DMS153 treated with DMSO at 0.1 percent for 48 hours (cell line): ENCODE results near the gene PRDX4.
"Not testable (repeated sequence)": the region's sequence is repeated elsewhere in the genome, so short reads cannot be mapped to it uniquely, and the experiment has no call there.

ENCODE experiments used
- DNase-seq: peaks from one replicate; lab custom pipeline; 2025; ENCODE audit not compliant: unreplicated experiment; lab: John Stamatoyannopoulos, UW

The PRDX4 gene

DNA sequence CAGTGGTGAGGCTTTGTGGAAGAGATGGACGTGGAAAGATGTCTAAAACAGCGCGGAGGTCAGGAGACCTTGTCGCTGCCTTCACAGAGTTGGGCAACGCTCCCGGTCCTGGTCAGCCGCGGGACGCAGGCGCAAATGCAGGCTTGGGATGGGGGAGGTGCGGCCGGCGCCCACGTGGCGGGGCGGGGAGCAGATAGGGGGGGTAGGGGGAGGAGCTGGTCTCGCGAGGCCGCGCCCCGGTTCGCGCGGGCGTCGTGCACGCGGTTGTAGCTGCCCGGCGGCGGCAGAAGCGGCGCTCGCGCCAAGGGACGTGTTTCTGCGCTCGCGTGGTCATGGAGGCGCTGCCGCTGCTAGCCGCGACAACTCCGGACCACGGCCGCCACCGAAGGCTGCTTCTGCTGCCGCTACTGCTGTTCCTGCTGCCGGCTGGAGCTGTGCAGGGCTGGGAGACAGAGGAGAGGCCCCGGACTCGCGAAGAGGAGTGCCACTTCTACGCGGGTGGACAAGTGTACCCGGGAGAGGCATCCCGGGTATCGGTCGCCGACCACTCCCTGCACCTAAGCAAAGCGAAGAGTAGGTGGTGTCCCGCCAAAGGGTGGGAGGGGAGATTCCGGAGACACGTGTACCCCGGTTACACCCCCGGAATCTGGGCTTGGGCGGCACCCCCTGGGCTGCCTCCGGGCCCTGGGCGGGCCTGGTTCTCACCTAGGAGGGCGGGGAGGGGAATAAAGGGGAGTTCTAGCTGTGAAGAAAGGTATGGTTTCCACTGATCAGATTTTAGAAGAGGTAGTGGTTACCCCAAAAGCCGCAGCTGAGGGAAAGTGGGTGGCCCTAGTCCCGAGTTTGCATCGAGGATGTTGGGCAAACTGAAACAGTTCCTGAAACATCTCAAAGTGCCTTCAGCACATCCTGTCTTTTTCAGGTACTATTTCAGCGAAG, at the start of gene PRDX4:
Gene PRDX4 (plus strand): TSS at position 255 of the 939 bp plus-strand sequence. CDS start 78 bp downstream, at position 333.
- peak; percentile 36 for DNase-seq

- DNase-seq = no peak
These were observed 45.5 kb upstream of the PRDX4 start for GRCh38 chrX:23621621-23622265.

GRCh38 chrX:23623797-23624196, 43.5 kb upstream of the PRDX4 start:
- DNase-seq = no peak

- no peak for DNase-seq
These were observed 40.6 kb upstream of the PRDX4 start for GRCh38 chrX:23626651-23627050.

- DNase-seq = no peak
These were observed 39.2 kb upstream of the PRDX4 start for GRCh38 chrX:23628131-23628530.

DNA sequence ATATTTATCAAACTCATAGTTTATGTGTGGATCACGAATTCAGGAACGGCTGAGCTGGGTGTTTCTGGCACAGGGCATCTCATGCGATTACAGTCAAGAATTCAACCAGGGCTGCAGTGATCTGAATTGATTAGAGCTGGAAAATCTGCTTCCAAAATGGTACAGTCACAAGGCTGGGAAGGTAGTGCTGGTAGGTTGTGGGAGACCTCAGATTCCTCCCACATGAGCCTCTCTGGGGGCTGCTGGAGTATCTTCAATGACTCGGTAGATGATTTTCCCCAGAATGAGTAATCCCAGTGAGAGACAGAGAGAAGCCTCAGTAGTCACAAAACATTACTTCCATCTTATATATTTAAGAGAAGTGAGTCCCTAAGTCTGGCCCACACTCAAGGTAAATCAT, 36.2 kb upstream of the PRDX4 start:
- DNase-seq = no peak

- no peak for DNase-seq
These were observed 33.3 kb upstream of the PRDX4 start for GRCh38 chrX:23633834-23634580.

GRCh38 chrX:23637187-23637586, 30.1 kb upstream of the PRDX4 start:
- no peak for DNase-seq

GRCh38 chrX:23643020-23643419, 24.3 kb upstream of the PRDX4 start:
- DNase-seq = no peak

- DNase-seq = no peak
These were observed 22.5 kb upstream of the PRDX4 start for GRCh38 chrX:23644744-23645143.

- peak; percentile 22 for DNase-seq
These were observed 11.2 kb upstream of the PRDX4 start for GRCh38 chrX:23656091-23656490.

- no peak for DNase-seq
These were observed 10.6 kb upstream of the PRDX4 start for GRCh38 chrX:23656684-23657083.

DNA sequence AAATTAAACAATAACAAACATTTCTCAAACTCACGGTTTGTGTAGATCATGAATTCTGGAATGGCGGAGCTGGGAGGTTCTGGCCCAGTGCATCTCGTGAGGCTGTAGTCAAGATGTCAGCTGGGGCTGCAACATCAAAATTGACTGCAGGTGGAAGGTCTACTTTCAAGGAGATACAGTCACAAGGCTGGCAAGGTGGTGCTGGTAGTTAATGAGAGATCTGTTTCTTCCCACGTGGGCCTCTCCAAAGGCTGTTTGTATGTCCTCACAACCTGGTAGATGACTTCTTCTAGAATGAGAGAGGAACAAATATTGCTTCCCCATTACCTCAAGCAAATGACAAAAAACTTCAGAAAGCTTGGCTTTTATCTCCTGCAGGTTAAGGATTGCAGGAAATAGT, 8.0 kb upstream of the PRDX4 start:
- DNase-seq = no peak

GRCh38 chrX:23660083-23660765, 7.1 kb upstream of the PRDX4 start:
- DNase-seq = not testable (repeated sequence)

- no peak for DNase-seq
These were observed 6.5 kb upstream of the PRDX4 start for GRCh38 chrX:23660766-23661132.

DNA sequence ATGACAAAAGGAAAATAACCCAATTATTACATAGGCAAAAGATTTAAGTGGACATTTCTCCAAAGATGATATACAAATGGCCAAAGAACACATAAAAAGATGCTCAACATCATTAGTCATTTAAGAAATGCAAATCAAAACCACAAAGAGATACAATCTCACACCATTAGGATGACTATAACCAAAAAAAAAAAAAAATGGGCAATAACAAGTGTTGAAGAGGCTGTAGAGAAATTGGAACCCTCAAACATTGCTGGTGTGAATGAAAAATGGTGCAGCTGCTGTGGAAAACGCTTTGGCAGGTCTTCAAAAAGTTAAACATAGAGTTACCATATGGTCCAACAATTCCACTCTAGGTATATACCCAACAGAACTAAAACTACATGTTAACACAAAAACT, 5.6 kb upstream of the PRDX4 start:
- DNase-seq = no peak

DNA sequence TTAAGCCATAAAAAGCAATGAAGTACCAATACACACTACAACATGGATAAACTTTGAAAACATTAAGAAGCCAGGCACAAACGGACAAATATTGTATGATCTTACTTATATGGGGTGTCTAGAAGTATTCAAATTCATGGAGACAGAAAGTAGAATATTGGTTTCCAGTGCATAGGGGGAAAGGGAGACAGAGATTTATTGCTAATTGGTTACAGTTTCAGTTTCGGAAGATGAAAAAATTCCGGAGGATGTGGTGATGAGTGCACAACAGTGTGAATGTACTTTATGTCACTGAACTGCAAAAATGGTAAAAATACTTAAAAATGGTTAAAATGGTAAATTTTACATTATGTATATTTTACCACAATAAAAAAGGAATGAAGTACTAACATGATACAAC, 5.1 kb upstream of the PRDX4 start:
- no peak for DNase-seq

DNA sequence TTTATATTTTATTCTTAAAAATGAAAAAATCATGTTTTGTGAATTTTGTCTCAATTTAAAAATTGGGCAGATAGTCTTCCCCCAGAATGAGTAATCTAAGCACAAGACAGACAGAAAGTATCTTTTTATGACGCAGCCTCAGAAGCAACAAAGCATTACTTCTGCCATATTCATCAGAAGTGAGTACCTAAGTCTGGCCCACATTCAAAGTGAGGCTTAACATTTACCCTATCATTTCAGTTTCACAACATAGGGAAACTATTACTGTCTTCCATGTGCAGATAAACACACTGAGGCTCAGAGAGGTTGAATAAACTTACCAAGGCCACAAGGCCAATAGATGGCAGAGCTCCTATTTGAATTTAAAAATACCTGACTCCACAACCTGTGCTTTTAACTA, 4.4 kb upstream of the PRDX4 start:
- DNase-seq = no peak

DNA sequence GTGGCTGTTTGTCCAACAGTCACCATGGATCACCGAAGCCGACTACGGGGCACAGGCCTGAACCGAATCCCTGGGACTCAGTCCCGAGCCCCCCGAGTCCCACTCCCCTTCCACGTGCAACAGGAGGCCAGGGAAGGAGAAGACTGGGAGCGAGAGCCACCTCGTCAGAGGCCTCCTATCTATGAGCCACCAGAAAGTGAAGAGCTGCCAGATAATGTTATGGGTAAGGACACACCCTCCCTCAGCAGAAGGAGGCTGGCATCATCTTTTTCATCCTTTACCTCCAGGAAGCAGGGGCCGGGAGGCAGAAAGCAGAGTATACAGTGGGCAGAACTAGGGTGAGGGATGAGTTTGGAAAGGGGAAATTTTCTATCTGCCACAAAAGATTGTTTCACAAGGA, 2.8 kb upstream of the PRDX4 start:
- DNase-seq = no peak

DNA sequence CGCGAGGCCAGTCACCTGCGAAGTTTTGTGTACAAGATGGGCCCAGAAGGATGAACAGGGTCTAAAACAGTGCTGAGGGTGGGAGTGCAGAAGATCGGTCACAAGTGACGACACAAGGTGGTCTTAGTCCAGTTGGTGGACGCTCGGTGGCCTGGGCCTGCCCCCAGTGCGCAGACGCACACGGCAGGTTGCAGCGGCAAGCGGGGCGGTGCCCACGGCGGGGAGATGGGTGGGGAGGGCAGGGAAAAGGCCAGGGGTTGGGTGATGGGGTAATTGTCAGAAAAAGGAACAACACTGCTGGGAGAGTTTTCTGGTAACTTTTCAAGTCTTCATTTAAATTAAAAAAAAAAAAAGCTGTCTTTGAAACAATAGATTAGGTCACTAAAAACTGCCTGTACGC, 1.0 kb upstream of the PRDX4 start:
- no peak for DNase-seq

- no peak for DNase-seq
These were observed 1.0 kb downstream of the PRDX4 start for GRCh38 chrX:23668335-23668734.
